Hematopoietic multipotent progenitor cell treated with erythropoietin and hydrocortisone succinate and interleukin-3 and kit ligand, for 6 days (in vitro differentiated cells): Measurements from ENCODE around the gene NR2F2.

ENCODE experiments used
- DNase-seq: peaks from one replicate; pipeline ENCODE4 v3.0.0-alpha.2; 2015

The NR2F2 gene

DNA sequence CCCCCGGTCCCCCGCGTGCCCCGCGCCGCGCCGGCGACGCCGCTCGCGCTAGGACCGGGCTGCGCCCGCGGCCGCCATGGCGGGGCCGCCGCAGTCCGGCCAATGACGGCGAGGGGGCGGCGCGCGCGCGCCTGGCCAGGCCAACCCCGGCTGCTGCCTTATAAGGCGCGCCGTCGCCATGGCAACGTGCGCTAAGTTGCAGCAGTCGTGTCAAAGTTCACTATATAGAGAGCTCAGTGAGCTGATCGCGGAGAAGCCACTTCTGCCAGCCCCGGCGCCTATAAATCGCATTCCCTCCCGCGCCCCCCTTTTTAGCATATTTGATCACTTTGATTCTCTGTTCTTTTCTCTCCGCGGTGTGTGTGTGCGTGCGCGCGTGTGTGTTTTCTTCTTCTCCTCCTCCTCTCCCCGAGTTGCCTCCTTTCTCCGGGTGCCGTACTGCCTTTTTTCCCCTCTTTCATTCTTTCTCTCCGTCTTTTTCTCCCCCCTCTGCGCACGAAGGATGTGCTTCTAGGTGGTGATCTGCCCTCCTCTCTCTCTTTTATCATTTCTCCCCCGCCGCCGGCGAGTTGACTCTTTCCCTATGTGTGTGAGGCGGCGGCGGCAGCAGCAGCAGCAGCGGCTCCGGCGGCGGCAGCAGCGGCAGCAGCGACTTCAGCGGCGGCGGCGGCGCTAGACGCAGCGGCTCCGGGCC, at the start of gene NR2F2:
NR2F2 (plus strand) TSS at position 251 of the 694 bp plus-strand sequence. CDS start 1,406 bp downstream, outside the sequence.
- peak; percentile 87 for DNase-seq

DNA sequence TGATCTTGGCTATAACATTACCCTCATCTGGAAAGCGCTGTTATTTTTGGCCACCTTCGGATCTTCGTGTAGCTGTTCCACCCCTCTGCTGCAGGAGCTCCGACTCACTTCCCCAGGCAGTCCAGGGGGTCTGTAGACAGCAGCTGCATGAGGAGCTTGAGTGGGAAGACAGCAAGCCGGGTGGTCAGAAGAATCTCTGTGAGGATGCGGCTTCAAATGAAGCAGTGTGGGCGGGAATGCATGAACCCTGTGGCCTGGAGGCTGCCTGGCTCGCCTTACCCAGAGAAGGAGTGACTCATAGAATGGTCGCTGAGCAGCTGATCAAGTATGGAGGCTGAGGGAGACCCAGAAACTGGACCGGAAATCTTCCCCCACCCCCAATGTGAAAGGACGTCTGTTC, 45.2 kb upstream of the NR2F2 start:
- no peak for DNase-seq

GRCh38 chr15:96285729-96286254, 44.7 kb upstream of the NR2F2 start:
- no peak for DNase-seq

DNA sequence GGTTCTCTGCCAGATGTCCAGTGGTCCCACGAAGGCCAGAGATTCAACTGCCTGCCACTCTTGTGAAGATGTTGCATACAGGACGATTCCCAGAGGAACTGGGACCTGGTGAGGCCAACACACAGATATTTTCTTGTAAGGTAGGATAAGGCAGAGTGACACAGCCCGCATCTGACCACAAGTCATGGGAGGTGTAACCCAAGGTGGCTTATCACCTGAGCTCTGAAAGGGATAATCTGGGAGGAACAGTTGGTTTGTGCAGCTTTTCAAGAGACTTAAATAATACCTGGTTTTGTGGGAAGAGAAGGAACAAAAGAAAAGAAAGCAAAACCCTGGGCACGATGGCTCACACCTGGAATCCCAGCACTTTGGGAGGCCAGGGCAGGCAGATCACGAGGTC, 39.8 kb upstream of the NR2F2 start:
- DNase-seq: no peak

DNA sequence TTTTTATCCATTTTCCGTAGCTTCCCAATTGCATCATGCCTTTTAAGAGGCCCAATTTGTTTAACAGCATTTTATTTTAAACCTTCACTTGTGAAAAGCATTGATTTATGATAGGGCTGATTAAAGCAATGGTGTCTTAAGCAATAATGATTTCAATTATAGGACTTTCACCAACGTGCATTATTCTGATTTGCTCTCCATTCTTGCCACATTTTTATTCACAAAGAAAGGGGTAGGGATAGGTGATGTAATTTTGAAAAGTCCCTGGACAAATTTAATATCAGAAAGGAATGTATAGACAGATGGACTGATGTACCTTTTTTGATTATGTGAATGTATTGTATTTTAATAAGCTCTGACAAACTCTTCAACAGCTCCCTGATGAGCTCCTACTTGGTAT, 37.9 kb upstream of the NR2F2 start:
- DNase-seq: no peak

GRCh38 chr15:96293441-96293840, 37.1 kb upstream of the NR2F2 start:
- no peak for DNase-seq

GRCh38 chr15:96294766-96295165, 35.7 kb upstream of the NR2F2 start:
- no peak for DNase-seq

DNA sequence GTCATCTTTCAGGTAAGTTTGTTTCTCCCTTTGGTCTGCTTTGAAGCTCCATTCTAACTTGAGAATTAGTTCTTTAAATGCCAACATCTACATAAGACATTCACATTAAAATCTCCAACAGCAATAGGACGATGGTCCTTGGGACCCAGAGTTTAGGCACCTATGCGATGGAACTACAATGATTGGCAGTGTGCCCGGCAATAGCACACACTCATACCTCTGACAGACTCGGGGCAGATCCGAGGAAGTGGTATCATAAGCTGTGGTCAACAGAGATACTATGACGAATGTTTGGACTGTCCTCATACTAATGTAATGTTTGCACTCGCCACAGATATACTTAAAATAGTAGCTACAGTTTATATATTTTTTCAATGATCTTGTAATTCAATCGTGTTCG, 34.2 kb upstream of the NR2F2 start:
- no peak for DNase-seq

DNA sequence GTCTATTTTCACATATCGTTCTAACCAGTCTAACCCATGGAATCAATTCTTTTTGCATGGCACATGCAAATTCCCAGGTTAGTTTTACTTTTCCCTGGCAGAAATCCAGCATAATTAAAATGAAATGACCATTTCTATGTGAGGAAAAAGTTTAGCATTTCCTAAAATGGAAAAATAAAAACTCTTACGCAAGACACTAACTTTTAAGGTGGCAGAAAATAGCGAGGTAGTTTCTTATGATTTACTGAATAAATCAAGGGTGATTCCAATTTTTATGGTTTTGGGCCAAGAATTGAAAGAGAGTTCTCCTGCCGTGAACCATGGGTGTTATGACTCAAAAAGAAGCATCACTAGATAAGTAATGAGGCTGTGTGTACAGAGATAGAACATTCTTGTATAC, 32.7 kb upstream of the NR2F2 start:
- DNase-seq: no peak

GRCh38 chr15:96298217-96298616, 32.3 kb upstream of the NR2F2 start:
- no peak for DNase-seq

DNA sequence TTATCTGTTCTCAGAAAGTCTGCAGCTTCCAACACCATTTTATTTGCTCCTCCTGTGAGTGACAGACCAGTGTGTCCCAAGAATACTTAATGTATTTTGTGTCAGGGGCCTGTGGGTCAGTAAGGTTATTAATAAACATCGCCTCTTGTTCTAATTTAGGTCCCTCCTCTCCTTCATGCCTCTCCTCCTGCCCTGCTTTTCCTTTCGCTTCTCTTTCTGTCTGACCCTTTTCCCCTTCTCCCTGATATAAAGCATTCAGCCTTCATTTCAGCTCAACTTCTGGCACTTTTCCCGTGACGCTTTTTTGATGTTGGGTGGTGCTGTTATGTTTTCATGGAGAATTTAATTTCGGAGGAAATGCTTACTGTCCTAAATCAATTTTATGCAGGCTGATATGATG, 29.7 kb upstream of the NR2F2 start:
- DNase-seq: no peak

GRCh38 chr15:96303503-96304056, 26.9 kb upstream of the NR2F2 start:
- DNase-seq: no peak

DNA sequence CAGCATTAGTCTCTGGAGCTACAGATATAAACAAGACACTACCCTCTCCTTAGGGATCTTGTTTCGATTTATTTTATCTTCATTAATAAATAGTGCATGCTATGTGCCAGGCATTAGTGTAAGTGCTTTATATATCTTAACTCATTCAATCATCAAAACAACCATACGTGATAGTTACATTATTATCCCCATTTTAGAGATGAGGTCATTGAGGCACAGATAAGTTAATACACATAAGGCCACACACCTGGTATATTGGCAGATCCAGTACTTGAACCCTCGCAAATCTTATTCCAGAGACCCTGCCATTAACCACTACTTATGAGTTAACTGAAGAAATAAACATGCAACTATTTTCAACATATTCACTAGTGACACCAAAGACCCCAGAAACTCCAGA, 25.7 kb upstream of the NR2F2 start:
- DNase-seq: no peak

- no peak for DNase-seq
These were observed 24.2 kb upstream of the NR2F2 start for GRCh38 chr15:96306321-96306720.

DNA sequence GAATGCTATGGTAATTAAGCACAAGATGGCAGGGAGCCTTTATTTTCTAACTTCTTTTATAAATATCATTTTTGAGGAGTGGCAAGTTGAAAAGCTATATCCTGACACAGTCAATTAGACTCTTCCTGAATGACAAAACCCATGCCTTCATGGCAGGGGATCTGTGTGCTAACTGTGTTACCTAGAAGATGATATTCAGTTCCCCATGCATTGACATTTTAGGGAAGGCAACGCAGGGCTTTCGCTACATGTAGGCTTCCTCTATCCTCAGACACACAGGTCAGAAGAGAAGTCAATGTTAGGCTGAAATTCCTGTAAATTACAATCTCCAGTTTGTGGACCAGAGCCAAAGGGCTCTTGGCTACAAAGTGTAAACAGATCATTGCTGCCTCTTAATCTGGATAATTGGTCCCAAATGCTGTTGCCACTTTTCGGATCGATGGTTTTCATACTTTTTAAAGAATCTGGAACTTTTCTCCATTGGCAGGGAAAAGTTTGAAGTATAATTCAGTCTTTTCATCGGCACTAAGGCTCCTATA, 22.6 kb upstream of the NR2F2 start:
- no peak for DNase-seq

GRCh38 chr15:96309143-96309660, 21.3 kb upstream of the NR2F2 start:
- DNase-seq: no peak

GRCh38 chr15:96311256-96311955, 19.1 kb upstream of the NR2F2 start:
- DNase-seq: no peak

DNA sequence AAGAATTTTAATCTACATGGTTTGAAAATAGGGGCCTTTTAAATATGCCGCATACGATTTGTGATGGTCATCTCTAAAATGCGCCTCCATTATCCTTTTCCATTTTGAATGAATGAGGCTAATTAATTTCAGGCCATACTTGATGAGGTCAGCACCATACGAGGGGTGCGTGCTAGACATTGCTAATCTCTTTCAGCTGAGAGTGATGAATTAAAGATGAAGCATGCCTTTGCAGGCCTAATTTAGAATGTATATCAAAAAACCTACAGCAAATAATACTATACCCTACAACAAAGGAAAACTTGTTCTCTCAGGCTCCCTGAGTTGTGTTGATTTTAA, 18.6 kb upstream of the NR2F2 start:
- DNase-seq: no peak

DNA sequence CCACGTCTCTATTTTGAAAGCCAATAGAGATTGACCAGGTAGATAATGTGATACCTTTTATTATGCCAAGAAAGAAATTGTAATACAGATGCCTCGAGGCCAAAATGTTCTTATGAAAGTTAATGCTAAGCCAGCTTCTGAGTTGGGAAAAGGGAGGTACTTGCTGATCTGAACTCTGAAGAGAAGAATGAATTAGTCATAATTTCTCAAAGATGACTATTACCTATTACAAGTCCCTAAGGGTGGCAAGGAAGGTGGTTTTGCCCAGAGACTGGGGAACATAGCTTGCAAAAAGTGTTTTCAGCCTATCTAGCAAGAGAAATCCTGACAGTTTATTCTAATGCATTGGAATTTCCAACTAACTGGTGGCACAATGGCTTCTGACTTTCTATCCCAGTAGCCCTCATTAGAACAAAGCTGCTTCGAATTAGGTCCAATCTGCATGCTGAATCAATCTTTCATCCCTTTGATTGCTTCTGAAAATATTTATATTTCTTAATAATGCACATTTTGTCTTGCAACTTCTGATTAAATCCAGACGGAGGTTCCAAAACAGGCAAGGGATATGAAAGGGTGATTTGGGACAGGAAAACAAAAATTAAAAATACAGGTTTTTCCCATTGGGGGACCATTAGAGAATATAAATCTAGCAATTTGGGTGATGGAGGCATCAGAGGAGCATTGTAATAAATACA, 17.7 kb upstream of the NR2F2 start:
- DNase-seq: no peak

- no peak for DNase-seq
These were observed 16.0 kb upstream of the NR2F2 start for GRCh38 chr15:96314518-96314917.

DNA sequence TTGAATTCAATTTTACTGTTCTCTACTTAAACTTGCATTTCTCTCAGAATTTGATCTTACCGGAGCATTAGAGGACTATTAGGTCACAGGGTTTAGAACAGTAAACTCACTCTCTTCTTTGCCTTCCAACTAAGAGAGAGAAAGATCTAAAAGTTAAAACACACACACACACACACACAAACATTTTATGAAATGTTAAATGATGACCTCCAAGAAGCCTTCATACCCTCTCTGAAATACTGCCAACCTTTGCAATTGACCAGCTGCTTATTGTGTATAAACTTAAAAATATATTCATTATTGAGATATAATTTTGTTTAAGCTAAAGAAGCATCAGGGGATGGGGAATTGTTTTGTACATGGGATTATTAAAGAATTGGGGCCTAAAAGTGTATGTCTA, 15.5 kb upstream of the NR2F2 start:
- no peak for DNase-seq

- no peak for DNase-seq
These were observed 13.4 kb upstream of the NR2F2 start for GRCh38 chr15:96316953-96317629.

GRCh38 chr15:96320107-96320506, 10.4 kb upstream of the NR2F2 start:
- no peak for DNase-seq
